ENCODE measurements around the gene TNPO3.
A peak's percentile ranks its signal among the peaks of the same experiment; 100 is the strongest.

The TNPO3 gene

DNA sequence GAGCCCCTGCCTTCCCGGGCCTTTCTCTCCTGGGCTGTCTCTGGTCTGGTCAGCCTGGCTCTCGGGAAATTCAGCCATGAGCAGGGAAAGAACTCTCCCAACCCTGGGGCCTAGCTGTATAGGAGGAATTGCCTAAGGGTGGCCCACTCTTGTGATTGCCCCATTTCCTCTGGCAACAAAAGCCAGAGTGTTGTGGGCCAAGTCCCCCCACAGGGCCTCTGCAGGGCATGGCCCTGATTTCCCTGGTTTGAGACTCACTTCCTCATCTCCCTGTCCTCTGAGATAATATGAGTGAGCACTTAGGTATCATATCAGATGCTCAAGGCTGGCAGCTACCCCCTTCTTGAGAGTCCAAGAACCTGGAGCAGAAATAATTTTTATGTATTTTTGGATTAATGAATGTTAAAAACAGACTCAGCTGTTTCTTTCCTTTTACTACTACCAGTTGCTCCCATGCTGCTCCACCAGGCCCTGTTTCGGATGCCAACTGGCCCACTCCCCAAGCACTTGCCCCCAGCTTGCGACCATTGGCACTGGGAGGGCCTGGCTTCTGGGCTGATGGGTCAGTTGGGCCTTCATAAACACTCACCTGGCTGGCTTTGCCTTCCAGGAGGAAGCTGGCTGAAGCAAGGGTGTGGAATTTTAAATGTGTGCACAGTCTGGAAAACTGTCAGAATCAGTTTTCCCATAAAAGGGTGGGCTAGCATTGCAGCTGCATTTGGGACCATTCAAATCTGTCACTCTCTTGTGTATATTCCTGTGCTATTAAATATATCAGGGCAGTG is 105.7 kb downstream of the TNPO3 start:
- no peak overlapping the region for H3K4me2 ChIP-seq (ENCODE audit: insufficient read depth, low read length, poor library complexity, severe bottlenecking)
- no peaks in the 10 kb centered on the region for H3K79me1 ChIP-seq (ENCODE audit: low read depth, low read length)
- H3K9ac ChIP-seq (ENCODE audit: low read depth, low read length, poor library complexity): no peak overlapping the region
- H2AFZ ChIP-seq (ENCODE audit: low read length): no peak overlapping the region
- H3K4ac ChIP-seq (ENCODE audit: low read length): no peak overlapping the region
- H3K27ac ChIP-seq (replicated peaks; ENCODE audit: low read length): no peak overlapping the region
- H3K23ac ChIP-seq (ENCODE audit: low read depth, low read length, poor library complexity): no peak overlapping the region
- no peak overlapping the region for H2BK5ac ChIP-seq (ENCODE audit: low read length)
- no peak overlapping the region for H4K91ac ChIP-seq (ENCODE audit: low read depth, low read length, poor library complexity)
- no peak overlapping the region for H2BK120ac ChIP-seq (ENCODE audit: low read depth, low read length)
- peaks cover 9 to 28% of the 10 kb centered on the region in 2 donors for H3K36me3 ChIP-seq (replicated peaks in 1 of 2; ENCODE audit: control insufficient read depth in 2 of 2, insufficient read depth in 2 of 2, low read length in 2 of 2)
- no peak overlapping the region for H3K18ac ChIP-seq (ENCODE audit: low read length)
- peaks cover 0 to 5% (median 0%) of the 10 kb centered on the region in 3 experiments for H3K27me3 ChIP-seq (ENCODE audit: control insufficient read depth in 3 of 3, insufficient read depth in 3 of 3, low read depth in 1 of 3, low read length in 3 of 3)
- H2AK5ac ChIP-seq (ENCODE audit: low read depth, low read length): no peak overlapping the region
- H3K9me3 ChIP-seq (replicated peaks in 1 of 2; ENCODE audit: control insufficient read depth in 2 of 2, insufficient read depth in 1 of 2, low read depth in 1 of 2, low read length in 2 of 2): peaks cover 0 to 3% of the 10 kb centered on the region in 2 donors
- H4K8ac ChIP-seq (ENCODE audit: low read depth, low read length): no peak overlapping the region
- H2BK12ac ChIP-seq (ENCODE audit: low read length): no peak overlapping the region
- WGBS, 2 donors (ENCODE audit: extremely low coverage in 2 of 2, insufficient read length in 2 of 2, insufficient replicate concordance in 1 of 2): no CpG with 5 or more reads among the region's 4 CpGs
- no peak overlapping the region for H3K4me3 ChIP-seq (ENCODE audit: low read length in 2 of 2)
- H3K4me1 ChIP-seq (ENCODE audit: control insufficient read depth in 2 of 2, insufficient read depth in 1 of 2, low read depth in 1 of 2, low read length in 2 of 2): no peaks in the 10 kb centered on the region
- H2BK15ac ChIP-seq (ENCODE audit: low read length): no peak overlapping the region
- DNase-seq (ENCODE audit: low spot score): no peak
- H3K14ac ChIP-seq (ENCODE audit: low read length): no peak overlapping the region

DNA sequence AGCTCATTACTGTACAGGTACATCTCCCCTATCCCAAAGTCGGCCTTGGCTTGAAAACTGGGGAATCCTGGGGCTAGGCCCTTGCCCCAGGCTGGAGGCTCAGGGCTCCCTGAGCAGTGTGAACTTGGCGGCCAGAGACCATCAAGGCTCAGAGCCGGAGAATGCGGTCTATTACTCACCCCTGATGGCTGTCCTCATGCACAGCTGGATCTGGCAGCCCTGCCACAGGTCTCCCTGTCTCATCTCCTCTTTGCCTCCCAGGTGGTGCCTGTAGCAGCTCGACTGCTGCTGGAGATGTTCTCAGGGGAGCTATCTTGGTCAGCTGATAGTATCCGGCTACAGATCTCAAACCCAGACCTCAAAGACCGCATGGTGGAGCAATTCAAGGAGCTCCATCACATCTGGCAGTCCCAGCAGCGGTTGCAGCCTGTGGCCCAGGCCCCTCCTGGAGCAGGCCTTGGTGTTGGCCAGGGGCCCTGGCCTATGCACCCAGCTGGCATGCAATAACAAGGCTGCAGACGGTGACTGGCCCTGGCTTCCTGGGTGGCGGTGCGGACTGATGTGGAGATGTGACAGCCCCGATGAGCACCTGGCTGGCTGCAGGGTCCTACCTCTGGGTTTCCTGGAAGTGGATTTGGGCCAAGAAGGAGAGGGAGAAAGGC is 106.5 kb downstream of the TNPO3 start:
- WGBS, 2 donors (ENCODE audit: extremely low coverage in 2 of 2, insufficient read length in 2 of 2, insufficient replicate concordance in 1 of 2): no CpG with 5 or more reads among the region's 12 CpGs
- no peak overlapping the region for H4K8ac ChIP-seq (ENCODE audit: low read depth, low read length)
- peaks cover 0 to 3% of the 10 kb centered on the region in 2 donors for H3K9me3 ChIP-seq (replicated peaks in 1 of 2; ENCODE audit: control insufficient read depth in 2 of 2, insufficient read depth in 1 of 2, low read depth in 1 of 2, low read length in 2 of 2)
- H3K36me3 ChIP-seq (replicated peaks in 1 of 2; ENCODE audit: control insufficient read depth in 2 of 2, insufficient read depth in 2 of 2, low read length in 2 of 2): peaks cover 6 to 21% of the 10 kb centered on the region in 2 donors
- no peak overlapping the region for H3K9ac ChIP-seq (ENCODE audit: low read depth, low read length, poor library complexity)
- H3K14ac ChIP-seq (ENCODE audit: low read length): no peak overlapping the region
- no peak overlapping the region for H3K27ac ChIP-seq (replicated peaks; ENCODE audit: low read length)
- no peak overlapping the region for H3K4ac ChIP-seq (ENCODE audit: low read length)
- H2AFZ ChIP-seq (ENCODE audit: low read length): no peak overlapping the region
- H3K4me3 ChIP-seq (ENCODE audit: low read length in 2 of 2): no peak overlapping the region
- no peak overlapping the region for H2BK5ac ChIP-seq (ENCODE audit: low read length)
- H2BK15ac ChIP-seq (ENCODE audit: low read length): no peak overlapping the region
- peaks cover 0 to 5% (median 0%) of the 10 kb centered on the region in 3 experiments for H3K27me3 ChIP-seq (ENCODE audit: control insufficient read depth in 3 of 3, insufficient read depth in 3 of 3, low read depth in 1 of 3, low read length in 3 of 3)
- H4K91ac ChIP-seq (ENCODE audit: low read depth, low read length, poor library complexity): no peak overlapping the region
- DNase-seq (ENCODE audit: low spot score): no peak
- H3K18ac ChIP-seq (ENCODE audit: low read length): no peak overlapping the region
- H3K4me2 ChIP-seq (ENCODE audit: insufficient read depth, low read length, poor library complexity, severe bottlenecking): no peak overlapping the region
- H2BK120ac ChIP-seq (ENCODE audit: low read depth, low read length): no peak overlapping the region
- H3K4me1 ChIP-seq (ENCODE audit: control insufficient read depth in 2 of 2, insufficient read depth in 1 of 2, low read depth in 1 of 2, low read length in 2 of 2): no peaks in the 10 kb centered on the region
- H3K79me1 ChIP-seq (ENCODE audit: low read depth, low read length): no peaks in the 10 kb centered on the region
- H2BK12ac ChIP-seq (ENCODE audit: low read length): no peak overlapping the region
- H3K23ac ChIP-seq (ENCODE audit: low read depth, low read length, poor library complexity): peak overlapping the region; percentile 21
- H2AK5ac ChIP-seq (ENCODE audit: low read depth, low read length): no peak overlapping the region

DNA sequence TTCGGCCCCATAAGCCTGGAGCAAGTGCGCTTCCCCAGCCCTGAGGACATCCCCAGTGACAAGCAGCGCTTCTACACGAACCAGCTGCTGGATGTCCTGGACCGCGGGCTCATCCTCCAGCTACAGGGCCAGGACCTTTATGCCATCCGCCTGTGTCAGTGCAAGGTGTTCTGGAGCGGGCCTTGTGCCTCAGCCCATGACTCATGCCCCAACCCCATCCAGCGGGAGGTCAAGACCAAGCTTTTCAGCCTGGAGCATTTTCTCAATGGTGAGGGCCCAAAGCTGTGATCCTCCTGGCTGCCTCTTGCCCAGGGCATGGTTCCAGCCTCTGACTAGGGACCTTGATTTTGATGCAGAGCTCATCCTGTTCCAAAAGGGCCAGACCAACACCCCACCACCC is 107.1 kb downstream of the TNPO3 start:
- Histone ChIP-seq H3K18ac (ENCODE audit: low read length) (no peak overlapping the region), H2AFZ (ENCODE audit: low read length) (no peak overlapping the region), H3K27ac (replicated peaks; ENCODE audit: low read length) (no peak overlapping the region), H2BK5ac (ENCODE audit: low read length) (peak overlapping the region; percentile 50), H2AK5ac (ENCODE audit: low read depth, low read length) (no peak overlapping the region), H4K91ac (ENCODE audit: low read depth, low read length, poor library complexity) (no peak overlapping the region), H3K4me2 (ENCODE audit: insufficient read depth, low read length, poor library complexity, severe bottlenecking) (no peak overlapping the region), H2BK120ac (ENCODE audit: low read depth, low read length) (no peak overlapping the region), H4K8ac (ENCODE audit: low read depth, low read length) (no peak overlapping the region), H3K9me3 (replicated peaks in 1 of 2; ENCODE audit: control insufficient read depth in 2 of 2, insufficient read depth in 1 of 2, low read depth in 1 of 2, low read length in 2 of 2) (peaks cover 0 to 3% of the 10 kb centered on the region in 2 donors), H3K9ac (ENCODE audit: low read depth, low read length, poor library complexity) (no peak overlapping the region), H3K4me3 (ENCODE audit: low read length in 2 of 2) (no peak overlapping the region), H3K36me3 (replicated peaks in 1 of 2; ENCODE audit: control insufficient read depth in 2 of 2, insufficient read depth in 2 of 2, low read length in 2 of 2) (peaks cover 6 to 15% of the 10 kb centered on the region in 2 donors), H3K79me1 (ENCODE audit: low read depth, low read length) (no peaks in the 10 kb centered on the region), H3K4me1 (ENCODE audit: control insufficient read depth in 2 of 2, insufficient read depth in 1 of 2, low read depth in 1 of 2, low read length in 2 of 2) (no peaks in the 10 kb centered on the region), H2BK15ac (ENCODE audit: low read length) (no peak overlapping the region), H3K23ac (ENCODE audit: low read depth, low read length, poor library complexity) (peak overlapping the region; percentile 21), H2BK12ac (ENCODE audit: low read length) (no peak overlapping the region), H3K14ac (ENCODE audit: low read length) (peak overlapping the region; percentile 90), H3K27me3 (ENCODE audit: control insufficient read depth in 3 of 3, insufficient read depth in 3 of 3, low read depth in 1 of 3, low read length in 3 of 3) (peaks cover 0 to 5% (median 0%) of the 10 kb centered on the region in 3 experiments), H3K4ac (ENCODE audit: low read length) (no peak overlapping the region)
- no CpG with 5 or more reads among the region's 9 CpGs for WGBS, 2 donors (ENCODE audit: extremely low coverage in 2 of 2, insufficient read length in 2 of 2, insufficient replicate concordance in 1 of 2)
- no peak for DNase-seq (ENCODE audit: low spot score)

Measured in neuronal stem cell (in vitro differentiated cells).